K562 (cell line): ENCODE data around the gene PKD1L1. TPM values are rescaled to one million over a fixed set of nuclear protein-coding genes. Genes with fewer than 3 reads are reported as not detected.

Experiments
- ATAC-seq: fragments of 200-7000 bp; cut with Tn5 transposase; 3 replicates; pipeline ENCODE4 v1.9.1; 2020; ENCODE audit warnings: moderate library complexity
- BruUV-seq: library from RNA; stranded (reverse); fragments of 400-500 nt; replicated peaks from 2 replicates; lab custom pipeline; 2021; lab: Mats Ljungman, UMichigan
- CTCF ChIA-PET: fragments of 300-600 bp; formaldehyde crosslinking; extraction: SDS; loops from one replicate; lab custom pipeline; 2021; ENCODE audit warnings: low intra/inter-chr PET ratio; lab: Yijun Ruan, JAX
- POLR2A ChIA-PET: fragments of 300-600, 350-650 bp; sonication (Branson Sonifier 250); formaldehyde crosslinking; extraction: SDS; loops from one replicate; lab custom pipeline; 2021; ENCODE audit warnings: antibody characterized with exemption, inconsistent platforms; lab: Yijun Ruan, JAX
- DNase-seq, 4 experiments: peaks; one replicate each; pipeline versions ENCODE4 v3.0.0 to v3.0.0-alpha.2; 2011 to 2018; ENCODE audit warnings: low spot score in 3 of 4, mixed read lengths in 3 of 4; ENCODE audit errors: extremely low read depth in 1 of 4
- FAIRE-seq: peaks from 2 replicates; lab custom pipeline; 2011; peaks lifted over from hg19 to GRCh38; lab: Jason Lieb, UNC
- H2AFZ ChIP-seq: 2 replicates; pipeline ENCODE4 v1.6.0; 2011; ENCODE audit warnings: low read depth, low read length, control low read depth, inconsistent platforms
- H3K27ac ChIP-seq: fragments of 200-600 bp; 3 replicates; pipeline ENCODE4 v1.8.0; 2011; ENCODE audit warnings: low read depth, mild to moderate bottlenecking, control low read depth, inconsistent platforms, low read length, moderate library complexity, mixed read lengths; ENCODE audit errors: extremely low read depth
- H3K27me3 ChIP-seq, 2 experiments: fragments of 300-600 bp in 1 of 2; 2 replicates in 1 of 2; 3 replicates in 1 of 2; pipeline versions ENCODE4 v1.6.0 to v1.8.0; 2011; ENCODE audit warnings: inconsistent platforms in 2 of 2, low read length in 2 of 2, mild to moderate bottlenecking in 1 of 2, mixed read lengths in 1 of 2, moderate library complexity in 1 of 2; ENCODE audit not compliant: control insufficient read depth in 2 of 2, insufficient read depth in 2 of 2
- H3K36me3 ChIP-seq: fragments of 300-600 bp; 3 replicates; pipeline ENCODE4 v1.8.0; 2011; ENCODE audit warnings: mild to moderate bottlenecking, low read length, inconsistent platforms; ENCODE audit not compliant: control insufficient read depth, insufficient read depth
- H3K4me1 ChIP-seq, 2 experiments: fragments of 200-600 bp in 1 of 2; replicated peaks in 1 of 2; 2 replicates in 1 of 2; 3 replicates in 1 of 2; pipeline versions ENCODE4 v1.5.1 to v1.8.0; 2011; ENCODE audit warnings: inconsistent platforms in 2 of 2, low read length in 2 of 2, mild to moderate bottlenecking in 1 of 2, mixed read lengths in 1 of 2, moderate library complexity in 1 of 2; ENCODE audit not compliant: control insufficient read depth in 2 of 2, insufficient read depth in 2 of 2
- H3K4me2 ChIP-seq: 2 replicates; pipeline ENCODE4 v1.6.1; 2011; ENCODE audit warnings: low read length, control low read depth, inconsistent platforms, mixed read lengths; ENCODE audit not compliant: insufficient read depth
- H3K4me3 ChIP-seq: fragments of 200-600 bp; sonication (generic), shearing (Covaris generic); 2 replicates; pipeline ENCODE4 v1.5.1; 2016; ENCODE audit warnings: control low read depth, inconsistent platforms
- H3K79me2 ChIP-seq: fragments of 200-600 bp; 3 replicates; pipeline ENCODE4 v1.8.0; 2011; ENCODE audit warnings: low read length, inconsistent platforms; ENCODE audit not compliant: control insufficient read depth, insufficient read depth
- H3K9ac ChIP-seq, 2 experiments: 2 replicates each; pipeline versions ENCODE4 v1.6.0 to v1.6.1; 2011; ENCODE audit warnings: low read depth in 2 of 2, low read length in 2 of 2, control low read depth in 1 of 2, inconsistent platforms in 1 of 2, mild to moderate bottlenecking in 1 of 2, mixed read lengths in 1 of 2; ENCODE audit not compliant: insufficient read depth in 1 of 2
- H3K9me1 ChIP-seq: one replicate; pipeline ENCODE4 v1.6.0; 2011; ENCODE audit warnings: inconsistent platforms, mild to moderate bottlenecking, low read length, moderate library complexity; ENCODE audit not compliant: control insufficient read depth, insufficient read depth
- H3K9me3 ChIP-seq: replicated peaks from 2 replicates; pipeline ENCODE4 v1.5.1; 2011; ENCODE audit warnings: low read depth, low read length, inconsistent platforms; ENCODE audit not compliant: control insufficient read depth, insufficient read depth
- H4K20me1 ChIP-seq: replicated peaks from 2 replicates; pipeline ENCODE4 v1.6.1; 2011; ENCODE audit warnings: low read length, inconsistent platforms, mixed read lengths; ENCODE audit not compliant: control insufficient read depth, insufficient read depth
- BRD4 ChIP-seq: fragments of 200-600 bp; sonication (generic); IDR thresholded peaks from 2 replicates; pipeline ENCODE4 v1.6.1; 2017; ENCODE audit warnings: inconsistent platforms
- CBX1 ChIP-seq: sonication (generic); IDR thresholded peaks from 2 replicates; pipeline ENCODE4 v1.6.1; 2016; ENCODE audit warnings: antibody characterized with exemption, low read depth, mild to moderate bottlenecking
- CHD4 ChIP-seq: fragments of 200-600 bp; sonication (generic); IDR thresholded peaks from 3 replicates; pipeline ENCODE4 v1.6.1; 2012; ENCODE audit warnings: low read depth, mild to moderate bottlenecking, mixed read lengths, low read length, inconsistent platforms; ENCODE audit not compliant: insufficient read depth, insufficient replicate concordance, poor library complexity, severe bottlenecking
- CTCFL ChIP-seq: IDR thresholded peaks from 2 replicates; pipeline ENCODE4 v1.6.1; 2011; ENCODE audit warnings: borderline replicate concordance, low read depth, mild to moderate bottlenecking, moderate library complexity, low read length; ENCODE audit not compliant: insufficient read depth, poor library complexity, severe bottlenecking
- ELF1 ChIP-seq: fragments of 200-800 bp; sonication (Bioruptor generic); IDR thresholded peaks from 2 replicates; pipeline ENCODE4 v1.6.1; 2016; ENCODE audit warnings: missing genetic modification characterization, missing compliant biosample characterization
- GABPB1 ChIP-seq: sonication (generic); formaldehyde crosslinking; IDR thresholded peaks from 2 replicates; pipeline ENCODE4 v1.8.0; 2022; ENCODE audit warnings: mild to moderate bottlenecking, missing genetic modification reagents
- GTF2A2 ChIP-seq: IDR thresholded peaks from 2 replicates; pipeline ENCODE4 v1.6.1; 2016; ENCODE audit warnings: mild to moderate bottlenecking, missing genetic modification characterization, missing compliant biosample characterization
- MBD2 ChIP-seq: sonication (generic); IDR thresholded peaks from 2 replicates; pipeline ENCODE4 v1.6.1; 2016; ENCODE audit warnings: low read depth, borderline replicate concordance
- MYBL2 ChIP-seq, 2 experiments: fragments of 450-650 bp in 1 of 2; sonication (generic) in 1 of 2; formaldehyde crosslinking in 1 of 2; IDR thresholded peaks; 2 replicates each; pipeline versions ENCODE4 v1.6.1 to v1.8.1; 2017 to 2022; ENCODE audit warnings: borderline replicate concordance in 1 of 2, inconsistent platforms in 1 of 2, low read depth in 1 of 2, mild to moderate bottlenecking in 1 of 2, missing genetic modification reagents in 1 of 2, moderate library complexity in 1 of 2
- NFE2L1 ChIP-seq: fragments of 450-650 bp; IDR thresholded peaks from 2 replicates; pipeline ENCODE4 v1.6.1; 2016; ENCODE audit warnings: missing genetic modification characterization, low read depth, mild to moderate bottlenecking, missing compliant biosample characterization, moderate library complexity, borderline replicate concordance
- NUFIP1 ChIP-seq: fragments of 450-650 bp; IDR thresholded peaks from 2 replicates; pipeline ENCODE4 v1.6.1; 2018; ENCODE audit not compliant: partially characterized antibody
- SPI1 ChIP-seq: IDR thresholded peaks from 2 replicates; pipeline ENCODE4 v1.6.1; 2011; ENCODE audit warnings: low read depth, low read length, control low read depth, borderline replicate concordance
- TOE1 ChIP-seq, 2 experiments: fragments of 450-650 bp in 1 of 2; sonication (generic) in 1 of 2; formaldehyde crosslinking in 1 of 2; IDR thresholded peaks; 2 replicates each; pipeline versions ENCODE4 v1.7.1 to v1.8.0; 2016 to 2022; ENCODE audit warnings: borderline replicate concordance in 2 of 2, mild to moderate bottlenecking in 2 of 2, antibody characterized with exemption in 1 of 2, inconsistent platforms in 1 of 2, low read depth in 1 of 2, missing genetic modification reagents in 1 of 2, moderate library complexity in 1 of 2
- ZBTB43 ChIP-seq: sonication (generic); formaldehyde crosslinking; IDR thresholded peaks from 2 replicates; pipeline ENCODE4 v1.8.0; 2023; ENCODE audit warnings: mild to moderate bottlenecking, missing genetic modification reagents
- ZEB2 ChIP-seq: fragments of 450-650 bp; IDR thresholded peaks from 2 replicates; pipeline ENCODE4 v1.6.1; 2016
- ZNF77 ChIP-seq: fragments of 250-450 bp; sonication (Bioruptor Pico); IDR thresholded peaks from 2 replicates; pipeline ENCODE4 v1.5.0; 2020
- WGBS: fragments of 100-300 bp; shearing (Covaris generic); methylation state at CpG from one replicate; pipeline ENCODE4 v1.1.6; 2016; ENCODE audit warnings: low coverage, mixed read lengths; ENCODE audit not compliant: insufficient coverage; ENCODE audit errors: missing lambda C conversion rate; 5-methylcytosine and 5-hydroxymethylcytosine counted together
- in situ Hi-C: fragments of 300-500 bp; cut with MboI; formaldehyde crosslinking; loops from 4 replicates; pipeline ENCODE4 v1.15.0; 2018; ENCODE audit warnings: inconsistent platforms, mixed read lengths
- intact Hi-C: fragments of 100-400 bp; cut with micrococcal nuclease; formaldehyde crosslinking; loops from 2 replicates; pipeline ENCODE4 v1.14.2; 2022
- polyA plus RNA-seq, 8 experiments: library from polyadenylated mRNA; depleted of rRNA in 4 of 8; stranded (reverse) in 5 of 8; unstranded in 3 of 8; fragments of >200 nt; fragmentation: Nextera tagmentation in 2 of 8; fragmentation: Illumina TruSeq in 1 of 8; extraction: Ambion mirVana in 2 of 8; extraction: Trizol in 1 of 8; gene quantifications; 2 replicates each; pipeline versions ENCODE4 v1.2.1 to v1.2.3, GENCODE V29; 2011 to 2014; ENCODE audit warnings: inconsistent platforms in 1 of 8, missing spikeins in 1 of 8
- total RNA-seq, 7 experiments: library from RNA; depleted of rRNA in 6 of 7; stranded (reverse); fragments of >200 nt in 6 of 7; fragmentation: Illumina TruSeq in 2 of 7; extraction: Trizol in 2 of 7; gene quantifications; 2 replicates each; pipeline versions ENCODE4 v1.2.1 to v1.2.3, GENCODE V29; 2011 to 2021; ENCODE audit warnings: low replicate concordance in 1 of 7
- TF ChIP-seq, protein P1 (sequence below): fragments of 450-650 bp; IDR thresholded peaks from 2 replicates; pipeline ENCODE4 v1.6.1; 2016; ENCODE audit warnings: borderline replicate concordance

Gene PKD1L1
- total and polyA plus RNA-seq, 9 of the 15 experiments (the other 6 are each of a cell fraction or from before 2014, with no cell fraction given) = 0.01 to 0.02 TPM; not detected in 7

GRCh38 chr7:47827351-47827756, 120.9 kb downstream of the PKD1L1 start:
- POLR2A ChIA-PET = no interaction called here
- in situ Hi-C loops = loop anchor here (10.0 kb wide), 1 partner anchor 543 kb away; no protein-coding TSS in a partner anchor
- Histone ChIP-seq H3K27ac (no peak overlapping the region), H3K4me1 (no peaks in the 10 kb centered on the region), H3K36me3 (no peaks in the 10 kb centered on the region), H3K27me3 (peaks cover 0 to 19% of the 10 kb centered on the region in 2 experiments; a peak in 2 of 5 replicates), H3K4me2 (no peak overlapping the region), H3K79me2 (no peaks in the 10 kb centered on the region), H4K20me1 (0 out of 2 replicates have a peak, but pooled peaks cover 4% of the 10 kb centered on the region), H3K9ac (no peak overlapping the region; a peak in 1 of 4 replicates), H3K9me3 (no peaks in the 10 kb centered on the region), H3K9me1 (no peaks in the 10 kb centered on the region), H2AFZ (no peak overlapping the region), H3K4me3 (no peak overlapping the region)
- WGBS = 0% methylated on average over 6 of the region's 8 CpGs
- intact Hi-C loops = no loop called here
- FAIRE-seq (no peak), DNase-seq (no peak), ATAC-seq (no peak)
- BruUV-seq = no TSS peak
- CTCF ChIA-PET = no interaction called here
- TF ChIP-seq NUFIP1 (no peak), ZEB2 (no peak), CHD4 (no peak), TOE1 (IDR thresholded peaks at IDR 0.05; ENCODE audit: borderline replicate concordance) (no peak), TOE1 (CRISPR knock-in tag; IDR thresholded peaks at IDR 0.05; ENCODE audit: borderline replicate concordance, low read depth) (no peak), ZNF77 (CRISPR knock-in tag) (no peak), ELF1 (tag) (no peak), CBX1 (no peak), BRD4 (no peak), GTF2A2 (tag) (no peak), ZBTB43 (CRISPR knock-in tag) (no peak), SPI1 (no peak), CTCFL (no peak), MBD2 (no peak), GABPB1 (no peak), NFE2L1 (no peak), MYBL2 (IDR thresholded peaks at IDR 0.05; ENCODE audit: low read depth) (no peak), MYBL2 (CRISPR knock-in tag; IDR thresholded peaks at IDR 0.05; ENCODE audit: borderline replicate concordance) (no peak)
- TF ChIP-seq, protein P1, sequence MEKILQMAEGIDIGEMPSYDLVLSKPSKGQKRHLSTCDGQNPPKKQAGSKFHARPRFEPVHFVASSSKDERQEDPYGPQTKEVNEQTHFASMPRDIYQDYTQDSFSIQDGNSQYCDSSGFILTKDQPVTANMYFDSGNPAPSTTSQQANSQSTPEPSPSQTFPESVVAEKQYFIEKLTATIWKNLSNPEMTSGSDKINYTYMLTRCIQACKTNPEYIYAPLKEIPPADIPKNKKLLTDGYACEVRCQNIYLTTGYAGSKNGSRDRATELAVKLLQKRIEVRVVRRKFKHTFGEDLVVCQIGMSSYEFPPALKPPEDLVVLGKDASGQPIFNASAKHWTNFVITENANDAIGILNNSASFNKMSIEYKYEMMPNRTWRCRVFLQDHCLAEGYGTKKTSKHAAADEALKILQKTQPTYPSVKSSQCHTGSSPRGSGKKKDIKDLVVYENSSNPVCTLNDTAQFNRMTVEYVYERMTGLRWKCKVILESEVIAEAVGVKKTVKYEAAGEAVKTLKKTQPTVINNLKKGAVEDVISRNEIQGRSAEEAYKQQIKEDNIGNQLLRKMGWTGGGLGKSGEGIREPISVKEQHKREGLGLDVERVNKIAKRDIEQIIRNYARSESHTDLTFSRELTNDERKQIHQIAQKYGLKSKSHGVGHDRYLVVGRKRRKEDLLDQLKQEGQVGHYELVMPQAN = no peak
